Panc1 (cell line): ENCODE results near the gene NHLRC1. TPM values are rescaled to one million over a fixed set of nuclear protein-coding genes. Genes with fewer than 3 reads are reported as not detected.

Experiments
- ATAC-seq: fragments of 200-7000 bp; cut with Tn5 transposase; 2 replicates; pipeline ENCODE4 v1.9.1; 2020; ENCODE audit warnings: mild to moderate bottlenecking, moderate library complexity
- BruUV-seq: library from RNA; stranded (reverse); fragments of 400-500 nt; replicated peaks from 2 replicates; lab custom pipeline; 2021; lab: Mats Ljungman, UMichigan
- CTCF ChIA-PET: fragments of 300-600 bp; sonication (Branson Sonifier 250); formaldehyde crosslinking; loops from one replicate; lab custom pipeline; 2022; ENCODE audit warnings: antibody characterized with exemption; lab: Charles Lee
- POLR2A ChIA-PET: fragments of 300-600 bp; sonication (Branson Sonifier 250); formaldehyde crosslinking; loops from one replicate; lab custom pipeline; 2022; ENCODE audit warnings: antibody characterized with exemption; lab: Charles Lee
- DNase-seq: peaks from one replicate; pipeline ENCODE4 v3.0.0-alpha.2; 2010; ENCODE audit warnings: low read depth, low spot score
- H3K27ac ChIP-seq: 2 replicates; pipeline ENCODE4 v1.5.1; 2011; ENCODE audit warnings: mild to moderate bottlenecking, low read length, inconsistent platforms
- H3K27me3 ChIP-seq: fragments of 200-500 bp; sonication (Bioruptor generic); 2 replicates; pipeline ENCODE4 v1.6.0; 2014; ENCODE audit warnings: low read length, inconsistent platforms; ENCODE audit not compliant: control insufficient read depth, insufficient read depth
- H3K36me3 ChIP-seq: fragments of 200-500 bp; sonication (Bioruptor generic); 2 replicates; pipeline ENCODE4 v1.5.1; 2014; ENCODE audit warnings: inconsistent platforms, mild to moderate bottlenecking, low read length, moderate library complexity; ENCODE audit not compliant: control insufficient read depth, insufficient read depth
- H3K4me1 ChIP-seq: 2 replicates; pipeline ENCODE4 v1.5.1; 2011; ENCODE audit warnings: inconsistent platforms, mild to moderate bottlenecking, low read length, moderate library complexity; ENCODE audit not compliant: control insufficient read depth, insufficient read depth
- H3K4me3 ChIP-seq, 2 experiments: 2 replicates each; pipeline ENCODE4 v1.5.1; 2011 to 2012; ENCODE audit warnings: low read depth in 2 of 2, low read length in 2 of 2, mild to moderate bottlenecking in 2 of 2, inconsistent platforms in 1 of 2, moderate library complexity in 1 of 2
- H3K9me3 ChIP-seq: fragments of 200-500 bp; sonication (Bioruptor generic); 2 replicates; pipeline ENCODE4 v1.5.1; 2014; ENCODE audit warnings: low read depth, mild to moderate bottlenecking, inconsistent platforms, low read length, moderate library complexity; ENCODE audit not compliant: control insufficient read depth, insufficient read depth
- POLR2AphosphoS5 ChIP-seq: IDR thresholded peaks from 2 replicates; pipeline ENCODE4 v1.6.1; 2012; ENCODE audit warnings: mild to moderate bottlenecking, low read depth, low read length, moderate library complexity
- SIN3A ChIP-seq: IDR thresholded peaks from 2 replicates; pipeline ENCODE4 v1.6.1; 2012; ENCODE audit warnings: low read depth, mild to moderate bottlenecking, low read length, moderate library complexity, borderline replicate concordance; ENCODE audit not compliant: insufficient read depth
- TCF7L2 ChIP-seq: IDR thresholded peaks from 2 replicates; pipeline ENCODE4 v1.6.1; 2011; ENCODE audit warnings: mild to moderate bottlenecking, low read depth, low read length, inconsistent platforms
- in situ Hi-C: cut with HindIII; loops from 2 replicates; pipeline ENCODE4 v1.10.0; 2016; ENCODE audit warnings: low sequenced_read_pairs, low pct_unique_long_range_greater_than_20kb
- intact Hi-C: fragments of 100-400 bp; cut with micrococcal nuclease; formaldehyde crosslinking; loops from one replicate; pipeline ENCODE4 v1.10.0; 2022; ENCODE audit not compliant: unreplicated experiment
- total RNA-seq: library from RNA; stranded (reverse); gene quantifications from one replicate; pipeline ENCODE4 v1.2.1, GENCODE V29; 2021; ENCODE audit not compliant: unreplicated experiment
- TF ChIP-seq, protein P1 (sequence below), 2 experiments: IDR thresholded peaks; 2 replicates each; pipeline ENCODE4 v1.6.1; 2011 to 2012; ENCODE audit warnings: low read depth in 2 of 2, control low read depth in 1 of 2, low read length in 1 of 2, mild to moderate bottlenecking in 1 of 2, moderate library complexity in 1 of 2; ENCODE audit not compliant: insufficient read depth in 1 of 2
- TF ChIP-seq, protein P2 (sequence below): fragments of 450-650 bp; IDR thresholded peaks from 2 replicates; pipeline ENCODE4 v1.5.1; 2017; ENCODE audit warnings: mild to moderate bottlenecking

The NHLRC1 gene
- total RNA-seq, 1 experiment from 2014 or later: 2.1 TPM

DNA sequence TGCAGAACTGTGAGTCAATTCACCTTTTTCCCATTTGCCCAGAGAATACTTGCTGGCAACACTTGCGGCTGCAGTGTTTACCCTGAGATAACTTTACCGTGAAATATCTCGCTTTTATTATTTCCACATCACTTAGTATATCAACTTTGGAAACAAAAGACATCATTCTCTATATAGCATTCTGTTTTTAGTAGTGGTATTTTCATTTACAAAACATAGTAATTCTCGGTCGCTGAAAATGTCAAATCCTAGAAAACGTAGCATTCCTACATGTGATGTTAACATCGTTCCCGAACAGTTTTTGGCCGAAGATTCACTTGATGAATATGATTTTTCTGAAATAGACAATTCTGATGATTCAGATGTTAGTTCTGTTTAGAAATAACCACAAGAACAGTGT is 52.0 kb downstream of the NHLRC1 start:
- Histone ChIP-seq H3K4me3 (no peak overlapping the region), H3K36me3 (no peaks in the 10 kb centered on the region), H3K4me1 (no peaks in the 10 kb centered on the region), H3K9me3 (no peaks in the 10 kb centered on the region), H3K27me3 (no peaks in the 10 kb centered on the region), H3K27ac (no peak overlapping the region)
- BruUV-seq: no TSS peak
- DNase-seq: no peak
- intact Hi-C loops: no loop called here
- ChIA-PET POLR2A (interaction anchor here (0.7 kb wide), 1 partner anchor 41 kb away, joined by 3 read pairs; no protein-coding TSS in a partner anchor), CTCF (no interaction called here)
- TF ChIP-seq SIN3A: no peak
- TF ChIP-seq POLR2AphosphoS5: no peak
- TF ChIP-seq, protein P1, sequence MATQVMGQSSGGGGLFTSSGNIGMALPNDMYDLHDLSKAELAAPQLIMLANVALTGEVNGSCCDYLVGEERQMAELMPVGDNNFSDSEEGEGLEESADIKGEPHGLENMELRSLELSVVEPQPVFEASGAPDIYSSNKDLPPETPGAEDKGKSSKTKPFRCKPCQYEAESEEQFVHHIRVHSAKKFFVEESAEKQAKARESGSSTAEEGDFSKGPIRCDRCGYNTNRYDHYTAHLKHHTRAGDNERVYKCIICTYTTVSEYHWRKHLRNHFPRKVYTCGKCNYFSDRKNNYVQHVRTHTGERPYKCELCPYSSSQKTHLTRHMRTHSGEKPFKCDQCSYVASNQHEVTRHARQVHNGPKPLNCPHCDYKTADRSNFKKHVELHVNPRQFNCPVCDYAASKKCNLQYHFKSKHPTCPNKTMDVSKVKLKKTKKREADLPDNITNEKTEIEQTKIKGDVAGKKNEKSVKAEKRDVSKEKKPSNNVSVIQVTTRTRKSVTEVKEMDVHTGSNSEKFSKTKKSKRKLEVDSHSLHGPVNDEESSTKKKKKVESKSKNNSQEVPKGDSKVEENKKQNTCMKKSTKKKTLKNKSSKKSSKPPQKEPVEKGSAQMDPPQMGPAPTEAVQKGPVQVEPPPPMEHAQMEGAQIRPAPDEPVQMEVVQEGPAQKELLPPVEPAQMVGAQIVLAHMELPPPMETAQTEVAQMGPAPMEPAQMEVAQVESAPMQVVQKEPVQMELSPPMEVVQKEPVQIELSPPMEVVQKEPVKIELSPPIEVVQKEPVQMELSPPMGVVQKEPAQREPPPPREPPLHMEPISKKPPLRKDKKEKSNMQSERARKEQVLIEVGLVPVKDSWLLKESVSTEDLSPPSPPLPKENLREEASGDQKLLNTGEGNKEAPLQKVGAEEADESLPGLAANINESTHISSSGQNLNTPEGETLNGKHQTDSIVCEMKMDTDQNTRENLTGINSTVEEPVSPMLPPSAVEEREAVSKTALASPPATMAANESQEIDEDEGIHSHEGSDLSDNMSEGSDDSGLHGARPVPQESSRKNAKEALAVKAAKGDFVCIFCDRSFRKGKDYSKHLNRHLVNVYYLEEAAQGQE (IDR thresholded peaks at IDR 0.05; ENCODE audit: insufficient read depth in 1 of 2, low read depth in 2 of 2, low read length in 1 of 2): no peak
- no peak for TF ChIP-seq TCF7L2
- TF ChIP-seq, protein P2, sequence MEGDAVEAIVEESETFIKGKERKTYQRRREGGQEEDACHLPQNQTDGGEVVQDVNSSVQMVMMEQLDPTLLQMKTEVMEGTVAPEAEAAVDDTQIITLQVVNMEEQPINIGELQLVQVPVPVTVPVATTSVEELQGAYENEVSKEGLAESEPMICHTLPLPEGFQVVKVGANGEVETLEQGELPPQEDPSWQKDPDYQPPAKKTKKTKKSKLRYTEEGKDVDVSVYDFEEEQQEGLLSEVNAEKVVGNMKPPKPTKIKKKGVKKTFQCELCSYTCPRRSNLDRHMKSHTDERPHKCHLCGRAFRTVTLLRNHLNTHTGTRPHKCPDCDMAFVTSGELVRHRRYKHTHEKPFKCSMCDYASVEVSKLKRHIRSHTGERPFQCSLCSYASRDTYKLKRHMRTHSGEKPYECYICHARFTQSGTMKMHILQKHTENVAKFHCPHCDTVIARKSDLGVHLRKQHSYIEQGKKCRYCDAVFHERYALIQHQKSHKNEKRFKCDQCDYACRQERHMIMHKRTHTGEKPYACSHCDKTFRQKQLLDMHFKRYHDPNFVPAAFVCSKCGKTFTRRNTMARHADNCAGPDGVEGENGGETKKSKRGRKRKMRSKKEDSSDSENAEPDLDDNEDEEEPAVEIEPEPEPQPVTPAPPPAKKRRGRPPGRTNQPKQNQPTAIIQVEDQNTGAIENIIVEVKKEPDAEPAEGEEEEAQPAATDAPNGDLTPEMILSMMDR: no peak
- ATAC-seq: no peak
- in situ Hi-C loops: no loop called here

Other genes starting within 250 kb of the NHLRC1 start
- gene KIF13A, start 135.0 kb downstream of the NHLRC1 start, total RNA-seq: 49.3 TPM
- 9.7 TPM for gene TPMT, start 32.4 kb upstream of the NHLRC1 start, total RNA-seq
- 27.1 TPM for gene KDM1B, start 32.7 kb upstream of the NHLRC1 start, total RNA-seq
- 177 TPM for gene DEK, start 141.9 kb upstream of the NHLRC1 start, total RNA-seq